Hematopoietic multipotent progenitor cell (in vitro differentiated cells): ENCODE results near the gene ADAM10. TPM values are rescaled to one million over a fixed set of nuclear protein-coding genes. Genes with fewer than 3 reads are reported as not detected.

Source experiments
- DNase-seq, 3 donors: peaks; one replicate each; pipeline ENCODE4 v3.0.0-alpha.2; 2011 to 2015; ENCODE audit warnings: low read depth in 2 of 3, low spot score in 2 of 3
- total RNA-seq: library from RNA; depleted of rRNA; stranded (reverse); fragments of >200 nt; gene quantifications from one replicate; pipeline ENCODE4 v1.2.3, GENCODE V29; 2012

Gene ADAM10
- total RNA-seq, 1 donor = 57.6 TPM

GRCh38 chr15:58587486-58587885 lies 162.0 kb downstream of the ADAM10 start:
- no peak for DNase-seq

GRCh38 chr15:58585693-58586443 lies 163.6 kb downstream of the ADAM10 start:
- DNase-seq = no peak

GRCh38 chr15:58584789-58585461 lies 164.6 kb downstream of the ADAM10 start:
- DNase-seq = no peak

- no peak for DNase-seq
Observed at GRCh38 chr15:58583171-58583908, 166.2 kb downstream of the ADAM10 start.

- DNase-seq = no peak
Observed at GRCh38 chr15:58582160-58582559, 167.3 kb downstream of the ADAM10 start.

- DNase-seq = no peak
Observed at GRCh38 chr15:58576657-58577056, 172.8 kb downstream of the ADAM10 start.

GRCh38 chr15:58575045-58575786 lies 174.3 kb downstream of the ADAM10 start:
- DNase-seq = no peak

GRCh38 chr15:58574631-58575030 lies 174.9 kb downstream of the ADAM10 start:
- DNase-seq = peak in 1 of 3 donors; percentile 9

- DNase-seq = no peak
Observed at GRCh38 chr15:58573270-58573669, 176.2 kb downstream of the ADAM10 start.

GRCh38 chr15:58572521-58572920 lies 177.0 kb downstream of the ADAM10 start:
- no peak for DNase-seq

GRCh38 chr15:58571491-58571890 lies 178.0 kb downstream of the ADAM10 start:
- DNase-seq = no peak

- DNase-seq = no peak
Observed at GRCh38 chr15:58569455-58569854, 180.1 kb downstream of the ADAM10 start.

GRCh38 chr15:58568157-58568571 lies 181.3 kb downstream of the ADAM10 start:
- peak in 1 of 3 donors; percentile 45 for DNase-seq

GRCh38 chr15:58566029-58566428 lies 183.5 kb downstream of the ADAM10 start:
- DNase-seq = no peak

- DNase-seq = no peak
Observed at GRCh38 chr15:58565619-58566018, 183.9 kb downstream of the ADAM10 start.

GRCh38 chr15:58564981-58565380 lies 184.5 kb downstream of the ADAM10 start:
- no peak for DNase-seq

- DNase-seq = no peak
Observed at GRCh38 chr15:58562135-58562534, 187.4 kb downstream of the ADAM10 start.

GRCh38 chr15:58561321-58561720 lies 188.2 kb downstream of the ADAM10 start:
- DNase-seq = no peak

GRCh38 chr15:58559904-58560588 lies 189.5 kb downstream of the ADAM10 start:
- DNase-seq = no peak

- DNase-seq = no peak
Observed at GRCh38 chr15:58558777-58559176, 190.7 kb downstream of the ADAM10 start.
